Measurements from ENCODE around the gene KRTAP5-11. TPM values are rescaled to one million over a fixed set of nuclear protein-coding genes. Genes with fewer than 3 reads are reported as not detected.
A peak's percentile ranks its signal among the peaks of the same experiment; 100 is the strongest.
"Not testable (repeated sequence)": the region's sequence is repeated elsewhere in the genome, so short reads cannot be mapped to it uniquely, and the experiment has no call there.

KRTAP5-11 gene
- total RNA-seq, 1 donor from 2014 or later, result not detected

GRCh38 chr11:71539017-71539416 lies 43.7 kb downstream of the KRTAP5-11 start:
- ATAC-seq, result no peak
- Histone ChIP-seq H3K4me3 (no peak overlapping the region), H3K36me3 (no peaks in the 10 kb centered on the region), H3K9me3 (no peaks in the 10 kb centered on the region), H3K27ac (no peak overlapping the region), H3K27me3 (no peaks in the 10 kb centered on the region), H3K4me1 (no peaks in the 10 kb centered on the region)
- no peak for TF ChIP-seq CTCF (IDR thresholded peaks at IDR 0.05)
- DNase-seq, result peak; percentile 26
- intact Hi-C loops (cut with DNase I), result no loop called here

GRCh38 chr11:71538666-71538990 lies 44.0 kb downstream of the KRTAP5-11 start:
- ATAC-seq, result no peak
- no peaks in the 10 kb centered on the region for H3K4me1 ChIP-seq

GRCh38 chr11:71537977-71538665 lies 44.6 kb downstream of the KRTAP5-11 start, which contains the start of gene KRTAP5-8:
Gene KRTAP5-8 (plus strand): TSS chr11:71538025. CDS start chr11:71538056, 31 bp downstream.
- DNase-seq, result peak; percentile 52
- ATAC-seq; H3K9me3 ChIP-seq; intact Hi-C loops (cut with DNase I); H3K27ac ChIP-seq; H3K36me3 ChIP-seq; H3K4me1 ChIP-seq; H3K4me3 ChIP-seq; H3K27me3 ChIP-seq: not testable (repeated sequence)

More at GRCh38 chr11:71538666-71538990, 44.0 kb downstream of the KRTAP5-11 start:
- no peak for TF ChIP-seq CTCF (IDR thresholded peaks at IDR 0.05)
- Histone ChIP-seq H3K36me3 (no peaks in the 10 kb centered on the region), H3K27ac (no peak overlapping the region), H3K9me3 (no peaks in the 10 kb centered on the region), H3K27me3 (no peaks in the 10 kb centered on the region), H3K4me3 (no peak overlapping the region)
- DNase-seq, result no peak
- intact Hi-C loops (cut with DNase I), result no loop called here

GRCh38 chr11:71537537-71537936 lies 45.1 kb downstream of the KRTAP5-11 start:
- no peak for ATAC-seq
- no peak overlapping the region for H3K27ac ChIP-seq
- no peaks in the 10 kb centered on the region for H3K9me3 ChIP-seq
- H3K36me3 ChIP-seq, result no peaks in the 10 kb centered on the region
- peak; percentile 40 for DNase-seq
- TF ChIP-seq CTCF (IDR thresholded peaks at IDR 0.05), result no peak
- no peak overlapping the region for H3K4me3 ChIP-seq
- H3K4me1 ChIP-seq, result no peaks in the 10 kb centered on the region
- no peaks in the 10 kb centered on the region for H3K27me3 ChIP-seq
- intact Hi-C loops (cut with DNase I), result no loop called here

GRCh38 chr11:71535825-71536224 lies 46.9 kb downstream of the KRTAP5-11 start:
- Histone ChIP-seq H3K4me1 (no peaks in the 10 kb centered on the region), H3K36me3 (no peaks in the 10 kb centered on the region), H3K4me3 (no peak overlapping the region), H3K27me3 (no peaks in the 10 kb centered on the region), H3K9me3 (no peaks in the 10 kb centered on the region), H3K27ac (no peak overlapping the region)
- DNase-seq (no peak), ATAC-seq (no peak)
- intact Hi-C loops (cut with DNase I), result no loop called here
- no peak for TF ChIP-seq CTCF (IDR thresholded peaks at IDR 0.05)

- H3K36me3 ChIP-seq; H3K4me1 ChIP-seq; ATAC-seq; H3K27ac ChIP-seq; H3K9me3 ChIP-seq; H3K4me3 ChIP-seq; H3K27me3 ChIP-seq; intact Hi-C loops (cut with DNase I): not testable (repeated sequence)
- DNase-seq, result peak; percentile 25
Observed at GRCh38 chr11:71534711-71535608, 47.7 kb downstream of the KRTAP5-11 start.
